ENCODE measurements around the gene PHETA1.

The PHETA1 gene

GRCh38 chr12:111319600-111320257 is 49.2 kb downstream of the PHETA1 start:
- DNase-seq = no peak

- no peak for DNase-seq
Measured at GRCh38 chr12:111318450-111318849, 50.4 kb downstream of the PHETA1 start.

- DNase-seq = no peak
Measured at GRCh38 chr12:111316671-111317070, 52.2 kb downstream of the PHETA1 start.

- no peak for DNase-seq
Measured at GRCh38 chr12:111314953-111315539, 53.8 kb downstream of the PHETA1 start.

GRCh38 chr12:111313833-111314259 is 55.0 kb downstream of the PHETA1 start:
- DNase-seq = peak; percentile 61

- DNase-seq = no peak
Measured at GRCh38 chr12:111312708-111313107, 56.2 kb downstream of the PHETA1 start.

- DNase-seq = no peak
Measured at GRCh38 chr12:111312016-111312415, 56.9 kb downstream of the PHETA1 start.

GRCh38 chr12:111311011-111311410 is 57.9 kb downstream of the PHETA1 start:
- DNase-seq = no peak

Measured in CD4-positive, alpha-beta T cell treated with Interleukin-17A for 1 hour (primary cell).